Measurements from ENCODE around the gene MOB3C.

Gene MOB3C

DNA sequence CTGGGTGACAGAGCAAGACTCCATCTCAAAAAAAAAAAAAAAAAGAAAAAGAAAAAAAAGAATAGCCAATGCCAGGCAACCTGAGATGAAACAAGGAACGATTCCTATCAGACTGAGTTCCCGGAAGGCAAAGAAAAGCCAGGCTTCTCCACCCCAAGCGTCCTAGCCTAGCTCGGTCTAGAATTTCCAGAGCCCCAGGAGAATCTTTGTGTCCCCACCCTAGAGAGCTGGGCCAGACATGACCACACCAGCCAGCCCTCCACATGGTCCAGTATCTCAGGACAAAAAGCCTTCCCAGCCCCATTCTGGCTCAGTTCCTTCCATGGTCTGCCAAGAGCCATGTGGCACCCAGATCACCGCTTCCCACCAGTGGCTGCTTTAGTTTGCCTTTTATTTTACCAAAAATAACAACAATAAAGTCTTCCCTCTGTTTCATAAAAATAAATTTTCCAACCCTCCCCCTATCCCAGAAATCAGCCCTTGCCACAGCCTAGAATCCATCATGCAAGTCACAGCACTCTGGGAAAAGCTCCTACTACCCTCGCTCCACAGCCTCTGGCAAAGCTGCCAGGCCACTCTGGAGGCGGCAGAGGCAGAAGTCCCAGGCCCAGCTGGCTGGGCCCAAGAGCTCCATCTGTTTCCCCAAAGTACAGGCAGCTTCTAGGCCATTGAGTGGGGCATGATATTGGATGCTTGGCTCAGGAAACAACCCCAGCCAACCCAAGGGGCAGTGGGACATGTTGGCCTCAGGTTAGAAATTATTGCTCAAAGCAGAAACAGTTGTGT is 9.1 kb downstream of the MOB3C start:
- H3K4me1 ChIP-seq (ENCODE audit: control insufficient read depth, insufficient read depth, low read length) = peaks cover 12% of the 10 kb centered on the region
- 93 to 95% methylated on average over 7 of the region's 7 CpGs for whole genome bisulfite sequencing, 2 experiments
- no peaks in the 10 kb centered on the region for H3K9me3 ChIP-seq (ENCODE audit: control insufficient read depth, low read length)
- H3K36me3 ChIP-seq (ENCODE audit: control insufficient read depth, insufficient read depth, low read length) = no peaks in the 10 kb centered on the region
- no peak overlapping the region for H3K4me3 ChIP-seq (ENCODE audit: insufficient read depth, low read depth, low read length)
- H3K27ac ChIP-seq (ENCODE audit: insufficient read depth, low read depth, low read length, poor library complexity, severe bottlenecking) = no peak overlapping the region
- H3K27me3 ChIP-seq (ENCODE audit: control insufficient read depth, insufficient read depth, low read length, poor library complexity, severe bottlenecking) = no peaks in the 10 kb centered on the region

DNA sequence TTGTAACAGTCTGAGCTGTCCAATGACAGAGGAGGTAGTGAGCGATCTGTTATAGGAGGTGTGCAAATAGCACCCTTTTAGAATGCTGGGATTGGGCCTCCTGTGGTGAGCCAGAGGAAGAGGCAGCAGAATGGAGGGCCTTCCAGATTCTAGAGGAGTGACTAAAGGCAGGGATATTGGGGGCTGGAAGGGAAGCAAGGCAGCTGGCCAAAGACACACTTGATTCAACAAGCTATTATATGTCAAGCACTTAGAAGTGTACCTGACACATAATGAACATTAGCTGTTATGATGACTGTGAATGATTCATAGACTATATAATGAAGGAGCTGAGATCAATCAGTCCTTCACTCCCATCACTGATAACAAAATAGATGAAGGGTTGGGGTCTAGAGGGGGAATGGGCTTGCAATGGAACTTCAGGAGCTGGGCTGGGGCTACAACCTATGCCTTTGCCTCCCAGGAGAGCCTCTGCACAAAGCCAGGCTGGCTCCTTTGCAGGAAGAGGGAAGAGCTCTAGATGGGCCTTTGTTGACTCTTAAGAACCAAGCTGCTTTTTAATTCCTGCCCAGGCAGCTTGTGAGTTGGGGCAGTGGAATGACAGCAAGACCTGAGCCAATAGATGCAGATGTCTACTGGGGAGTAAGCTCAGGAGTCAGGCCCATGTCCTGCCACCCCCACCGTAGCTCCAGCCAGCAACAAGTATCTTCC is 10.2 kb downstream of the MOB3C start:
- H3K4me1 ChIP-seq (ENCODE audit: control insufficient read depth, insufficient read depth, low read length) = peaks cover 5% of the 10 kb centered on the region
- H3K9me3 ChIP-seq (ENCODE audit: control insufficient read depth, low read length) = no peaks in the 10 kb centered on the region
- H3K27ac ChIP-seq (ENCODE audit: insufficient read depth, low read depth, low read length, poor library complexity, severe bottlenecking) = no peak overlapping the region
- WGBS, 2 experiments = 91 to 92% methylated on average over 2 of the region's 2 CpGs
- H3K36me3 ChIP-seq (ENCODE audit: control insufficient read depth, insufficient read depth, low read length) = no peaks in the 10 kb centered on the region
- H3K27me3 ChIP-seq (ENCODE audit: control insufficient read depth, insufficient read depth, low read length, poor library complexity, severe bottlenecking) = no peaks in the 10 kb centered on the region
- no peak overlapping the region for H3K4me3 ChIP-seq (ENCODE audit: insufficient read depth, low read depth, low read length)

DNA sequence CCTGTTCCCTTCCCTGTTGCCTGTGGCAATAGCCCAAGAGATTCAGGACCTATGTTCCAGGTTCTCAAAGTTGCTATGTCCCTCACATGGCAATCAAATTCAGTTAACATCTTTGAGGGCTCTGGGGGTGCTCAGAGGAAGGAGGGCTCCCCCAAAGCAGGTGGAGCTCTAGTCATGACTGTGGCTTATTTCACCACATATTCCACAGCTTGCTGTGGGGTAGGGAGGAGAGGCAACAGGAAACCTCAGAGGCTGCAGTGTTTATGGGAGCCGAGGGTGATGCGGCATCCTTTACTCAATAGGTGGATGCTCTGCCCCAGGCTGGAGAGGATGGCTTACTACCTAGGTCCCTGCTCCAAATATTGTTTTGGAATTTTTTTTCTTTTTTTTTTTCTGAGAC is 11.4 kb downstream of the MOB3C start:
- no peak overlapping the region for H3K4me3 ChIP-seq (ENCODE audit: insufficient read depth, low read depth, low read length)
- 97 to 98% methylated on average over 2 of the region's 2 CpGs for WGBS, 2 experiments
- H3K27me3 ChIP-seq (ENCODE audit: control insufficient read depth, insufficient read depth, low read length, poor library complexity, severe bottlenecking) = no peaks in the 10 kb centered on the region
- peaks cover 2% of the 10 kb centered on the region for H3K4me1 ChIP-seq (ENCODE audit: control insufficient read depth, insufficient read depth, low read length)
- H3K9me3 ChIP-seq (ENCODE audit: control insufficient read depth, low read length) = no peaks in the 10 kb centered on the region
- no peaks in the 10 kb centered on the region for H3K36me3 ChIP-seq (ENCODE audit: control insufficient read depth, insufficient read depth, low read length)
- H3K27ac ChIP-seq (ENCODE audit: insufficient read depth, low read depth, low read length, poor library complexity, severe bottlenecking) = no peak overlapping the region

DNA sequence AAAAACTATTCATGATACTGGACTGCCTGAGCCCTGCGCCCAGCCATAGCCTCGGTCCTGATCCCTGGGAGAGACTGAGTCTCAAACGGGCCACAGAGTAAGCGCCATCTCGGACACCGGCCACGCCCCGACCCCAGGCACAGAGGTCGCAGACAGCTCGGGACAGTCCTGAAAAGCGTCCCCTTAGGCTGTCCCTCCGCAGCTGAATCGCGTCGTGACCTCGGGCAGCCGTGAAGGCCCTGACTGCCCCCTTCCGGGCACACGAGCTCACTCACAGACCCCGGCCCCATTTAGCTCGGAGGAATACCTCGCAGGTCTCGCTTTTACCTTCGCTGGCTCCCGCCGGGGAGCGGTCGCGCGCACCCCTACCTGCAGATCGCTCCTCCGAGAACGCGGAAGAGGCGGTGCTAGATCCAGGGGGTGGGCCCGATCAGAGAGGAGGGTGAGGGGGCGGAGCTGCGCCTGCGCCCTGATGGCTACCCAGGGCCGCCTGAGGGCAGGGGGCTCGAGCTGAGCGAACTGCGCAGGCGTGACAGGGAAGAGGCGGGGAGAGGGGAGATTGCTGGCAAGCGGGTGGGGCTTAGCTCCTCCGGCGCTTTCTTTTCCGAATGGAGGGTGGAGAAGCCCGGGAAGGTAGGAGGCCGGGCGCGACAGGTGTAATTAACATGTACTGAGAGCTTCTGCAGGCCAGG is 12.6 kb downstream of the MOB3C start, which contains the start of gene MKNK1:
Gene MKNK1, minus strand, starts transcription at position 411 of the 692 bp plus-strand sequence. CDS start 20,941 bp downstream, outside the sequence.
- no peaks in the 10 kb centered on the region for H3K36me3 ChIP-seq (ENCODE audit: control insufficient read depth, insufficient read depth, low read length)
- H3K9me3 ChIP-seq (ENCODE audit: control insufficient read depth, low read length) = no peaks in the 10 kb centered on the region
- WGBS, 2 experiments = 0 to 1% methylated on average over 53 of the region's 53 CpGs
- no peak within 1 kb of the TSS for H3K27ac ChIP-seq (ENCODE audit: insufficient read depth, low read depth, low read length, poor library complexity, severe bottlenecking)
- peaks cover 6% of the 10 kb centered on the region for H3K4me1 ChIP-seq (ENCODE audit: control insufficient read depth, insufficient read depth, low read length)
- H3K4me3 ChIP-seq (ENCODE audit: insufficient read depth, low read depth, low read length) = peak within 1 kb of the TSS; percentile 65
- no peaks in the 10 kb centered on the region for H3K27me3 ChIP-seq (ENCODE audit: control insufficient read depth, insufficient read depth, low read length, poor library complexity, severe bottlenecking)

DNA sequence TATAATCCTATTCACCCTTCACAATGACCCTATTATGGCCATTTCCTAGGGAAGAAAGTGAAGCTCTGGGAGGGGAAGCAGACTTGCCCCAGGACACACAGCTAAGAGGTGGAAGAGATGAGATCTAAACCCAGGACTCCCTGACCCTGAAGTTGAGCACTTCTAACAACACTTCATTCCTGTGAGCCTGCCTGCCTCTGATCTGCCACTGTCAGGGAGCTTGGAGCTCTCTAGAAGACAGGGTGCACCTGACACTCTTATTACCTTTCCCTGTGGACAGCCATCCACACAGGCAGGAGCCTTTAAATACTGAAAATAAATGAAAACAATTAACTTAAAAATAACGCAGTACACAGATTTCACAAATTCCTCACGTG is 13.1 kb downstream of the MOB3C start:
- Histone ChIP-seq H3K36me3 (ENCODE audit: control insufficient read depth, insufficient read depth, low read length) (no peaks in the 10 kb centered on the region), H3K4me3 (ENCODE audit: insufficient read depth, low read depth, low read length) (peak overlapping the region; percentile 65), H3K27me3 (ENCODE audit: control insufficient read depth, insufficient read depth, low read length, poor library complexity, severe bottlenecking) (no peaks in the 10 kb centered on the region), H3K27ac (ENCODE audit: insufficient read depth, low read depth, low read length, poor library complexity, severe bottlenecking) (no peak overlapping the region), H3K9me3 (ENCODE audit: control insufficient read depth, low read length) (no peaks in the 10 kb centered on the region), H3K4me1 (ENCODE audit: control insufficient read depth, insufficient read depth, low read length) (peaks cover 6% of the 10 kb centered on the region)
- WGBS, 2 experiments = 11 to 12% methylated on average over 2 of the region's 2 CpGs

DNA sequence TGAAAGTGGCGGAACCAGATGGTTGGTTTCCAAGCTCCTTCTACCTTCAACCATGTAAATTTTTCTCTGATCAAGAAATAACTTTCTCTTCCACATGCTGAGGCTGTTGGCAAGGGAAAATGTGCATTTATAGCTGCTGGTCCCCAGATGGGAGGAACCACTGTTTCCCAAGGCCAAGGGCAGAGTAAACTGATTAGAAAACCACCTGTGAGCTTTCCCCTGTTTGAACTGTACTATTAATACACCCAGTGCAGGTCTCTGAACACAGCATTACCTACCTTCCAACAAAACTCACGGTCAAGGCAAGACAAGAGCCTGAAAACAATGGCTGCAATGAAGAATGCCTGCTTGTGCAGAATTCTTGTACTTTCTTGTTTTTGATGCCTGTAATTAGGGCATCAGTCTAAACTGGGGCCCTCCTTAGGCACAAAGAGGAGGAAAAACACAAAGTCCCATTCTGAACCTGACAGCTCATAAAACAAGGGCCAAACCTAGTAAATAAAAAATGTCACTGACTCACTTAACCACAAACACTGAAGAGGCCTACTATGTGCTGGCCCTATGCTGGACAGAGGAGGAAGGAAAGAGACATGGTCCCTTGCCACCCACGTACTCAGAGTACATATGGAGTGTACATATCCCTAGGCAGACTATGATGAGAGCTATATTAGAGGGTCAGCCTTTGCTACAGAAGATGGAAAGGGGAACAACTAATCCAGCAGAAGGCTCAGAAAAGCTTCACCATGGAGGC is 15.2 kb downstream of the MOB3C start:
- WGBS, 2 experiments = 93 to 100% methylated on average over 3 of the region's 3 CpGs
- Histone ChIP-seq H3K36me3 (ENCODE audit: control insufficient read depth, insufficient read depth, low read length) (no peaks in the 10 kb centered on the region), H3K27me3 (ENCODE audit: control insufficient read depth, insufficient read depth, low read length, poor library complexity, severe bottlenecking) (no peaks in the 10 kb centered on the region), H3K4me1 (ENCODE audit: control insufficient read depth, insufficient read depth, low read length) (peaks cover 6% of the 10 kb centered on the region), H3K9me3 (ENCODE audit: control insufficient read depth, low read length) (no peaks in the 10 kb centered on the region), H3K27ac (ENCODE audit: insufficient read depth, low read depth, low read length, poor library complexity, severe bottlenecking) (no peak overlapping the region), H3K4me3 (ENCODE audit: insufficient read depth, low read depth, low read length) (no peak overlapping the region)

DNA sequence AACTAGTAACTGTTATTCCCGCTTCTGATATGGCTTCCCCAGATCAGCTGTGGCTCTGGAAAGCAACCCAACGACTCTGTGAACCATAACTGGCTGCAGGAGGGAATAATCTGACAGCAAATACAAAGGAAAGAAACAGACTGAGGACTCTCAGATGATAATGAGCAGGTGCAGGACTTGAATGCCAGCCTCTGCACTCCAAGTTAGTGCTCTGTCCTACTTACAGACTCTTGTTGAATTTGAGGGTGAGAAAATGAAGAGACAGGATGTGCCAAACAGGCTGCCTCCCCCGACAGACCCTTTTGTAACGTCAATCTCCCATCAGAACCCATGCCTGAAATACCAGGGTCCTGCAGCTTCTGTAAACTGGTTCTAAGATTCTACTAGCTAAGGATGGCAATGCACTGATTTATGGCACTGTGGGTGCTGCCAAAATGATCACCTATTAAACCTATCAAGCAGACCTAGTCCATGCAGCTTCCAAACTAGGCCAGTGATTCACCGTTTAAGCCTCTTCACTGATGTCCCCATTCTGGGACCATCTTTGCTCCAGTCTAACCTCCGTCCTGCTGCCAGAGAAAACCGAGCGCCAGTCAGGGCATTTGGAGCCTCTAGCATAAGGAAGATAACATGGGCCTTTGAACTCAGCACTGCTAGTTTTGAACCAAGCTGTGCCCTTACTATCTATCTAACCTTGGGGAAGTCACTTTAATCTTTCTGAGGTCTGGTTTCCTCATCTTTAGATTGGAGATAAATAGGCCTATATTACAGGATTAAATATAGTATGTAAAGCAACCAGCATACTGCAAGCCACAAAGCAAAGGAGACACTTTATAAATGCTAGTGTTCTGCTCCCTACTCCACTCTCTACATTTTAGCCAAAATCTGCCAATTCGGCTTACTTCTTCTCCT is 17.3 kb downstream of the MOB3C start:
- Histone ChIP-seq H3K36me3 (ENCODE audit: control insufficient read depth, insufficient read depth, low read length) (no peaks in the 10 kb centered on the region), H3K27ac (ENCODE audit: insufficient read depth, low read depth, low read length, poor library complexity, severe bottlenecking) (no peak overlapping the region), H3K9me3 (ENCODE audit: control insufficient read depth, low read length) (no peaks in the 10 kb centered on the region), H3K27me3 (ENCODE audit: control insufficient read depth, insufficient read depth, low read length, poor library complexity, severe bottlenecking) (no peaks in the 10 kb centered on the region), H3K4me3 (ENCODE audit: insufficient read depth, low read depth, low read length) (no peak overlapping the region), H3K4me1 (ENCODE audit: control insufficient read depth, insufficient read depth, low read length) (peaks cover 3% of the 10 kb centered on the region)
- WGBS, 2 experiments = 87 to 88% methylated on average over 9 of the region's 9 CpGs

DNA sequence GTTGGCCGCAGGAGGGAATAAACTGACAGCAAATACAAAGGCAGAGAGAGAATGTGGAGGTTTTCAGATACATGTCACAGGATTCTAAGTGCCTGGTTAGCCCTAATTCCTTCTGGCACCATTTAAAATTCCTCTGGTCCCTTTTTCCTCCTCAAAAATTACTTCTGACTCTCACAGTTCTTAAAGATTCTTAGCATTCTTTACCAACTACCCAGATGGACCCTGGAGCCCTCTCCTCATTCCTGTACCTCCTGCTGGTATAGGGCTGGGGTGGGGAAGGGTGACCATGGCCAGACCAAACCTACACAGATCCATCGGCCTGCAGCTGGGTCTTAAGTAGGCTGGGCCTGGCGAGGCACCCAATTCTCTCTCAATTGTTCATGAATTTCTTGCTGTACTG is 19.8 kb downstream of the MOB3C start:
- Histone ChIP-seq H3K27me3 (ENCODE audit: control insufficient read depth, insufficient read depth, low read length, poor library complexity, severe bottlenecking) (no peaks in the 10 kb centered on the region), H3K9me3 (ENCODE audit: control insufficient read depth, low read length) (no peaks in the 10 kb centered on the region), H3K4me1 (ENCODE audit: control insufficient read depth, insufficient read depth, low read length) (peaks cover 3% of the 10 kb centered on the region), H3K4me3 (ENCODE audit: insufficient read depth, low read depth, low read length) (no peak overlapping the region), H3K36me3 (ENCODE audit: control insufficient read depth, insufficient read depth, low read length) (peaks cover 5% of the 10 kb centered on the region), H3K27ac (ENCODE audit: insufficient read depth, low read depth, low read length, poor library complexity, severe bottlenecking) (no peak overlapping the region)
- 92 to 94% methylated on average over 3 of the region's 3 CpGs for WGBS, 2 experiments

DNA sequence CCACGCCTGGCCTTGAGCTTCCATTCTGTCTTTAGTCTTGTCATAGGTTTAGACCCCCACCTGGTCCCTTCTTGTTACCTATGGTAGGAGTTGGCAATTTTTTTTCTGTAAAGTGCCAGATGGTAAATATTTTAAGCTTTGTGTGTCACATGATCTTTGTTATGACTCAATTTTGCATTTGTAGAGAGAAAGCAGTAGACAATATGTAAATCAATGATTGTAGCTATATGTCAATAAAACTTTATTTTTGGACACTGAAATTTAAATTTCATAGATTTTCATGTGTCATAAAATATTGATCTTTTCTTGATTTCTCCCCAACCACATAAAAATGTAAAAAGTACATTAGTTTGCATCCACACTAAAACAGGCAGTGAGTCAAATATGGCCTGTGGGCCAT is 20.6 kb downstream of the MOB3C start:
- peaks cover 5% of the 10 kb centered on the region for H3K36me3 ChIP-seq (ENCODE audit: control insufficient read depth, insufficient read depth, low read length)
- H3K9me3 ChIP-seq (ENCODE audit: control insufficient read depth, low read length) = no peaks in the 10 kb centered on the region
- no peaks in the 10 kb centered on the region for H3K27me3 ChIP-seq (ENCODE audit: control insufficient read depth, insufficient read depth, low read length, poor library complexity, severe bottlenecking)
- WGBS, 2 experiments = 94 to 100% methylated on average over 1 of the region's 1 CpG
- H3K4me3 ChIP-seq (ENCODE audit: insufficient read depth, low read depth, low read length) = no peak overlapping the region
- peaks cover 3% of the 10 kb centered on the region for H3K4me1 ChIP-seq (ENCODE audit: control insufficient read depth, insufficient read depth, low read length)
- H3K27ac ChIP-seq (ENCODE audit: insufficient read depth, low read depth, low read length, poor library complexity, severe bottlenecking) = no peak overlapping the region

Data from ectodermal cell (in vitro differentiated cells).